Fibroblast of mammary gland (primary cell): ENCODE measurements around the gene NMT1.

ENCODE experiments used
- DNase-seq: peaks from one replicate; pipeline ENCODE4 v3.0.0-alpha.2; 2010; ENCODE audit warnings: low read depth
- H3K4me3 ChIP-seq: 2 replicates; pipeline ENCODE4 v1.5.1; 2011; ENCODE audit warnings: low read depth, mild to moderate bottlenecking, low read length, moderate library complexity; ENCODE audit not compliant: control insufficient read depth
- CTCF ChIP-seq: conservative IDR thresholded peaks from 2 replicates; pipeline ENCODE4 v1.5.1; 2011; ENCODE audit warnings: low read depth, low read length, inconsistent platforms; ENCODE audit not compliant: control insufficient read depth, insufficient read depth

Gene NMT1

GRCh38 chr17:45081047-45081703, 20.1 kb downstream of the NMT1 start:
- TF ChIP-seq CTCF, result no peak
- no peak for DNase-seq
- H3K4me3 ChIP-seq, result no peak overlapping the region

DNA sequence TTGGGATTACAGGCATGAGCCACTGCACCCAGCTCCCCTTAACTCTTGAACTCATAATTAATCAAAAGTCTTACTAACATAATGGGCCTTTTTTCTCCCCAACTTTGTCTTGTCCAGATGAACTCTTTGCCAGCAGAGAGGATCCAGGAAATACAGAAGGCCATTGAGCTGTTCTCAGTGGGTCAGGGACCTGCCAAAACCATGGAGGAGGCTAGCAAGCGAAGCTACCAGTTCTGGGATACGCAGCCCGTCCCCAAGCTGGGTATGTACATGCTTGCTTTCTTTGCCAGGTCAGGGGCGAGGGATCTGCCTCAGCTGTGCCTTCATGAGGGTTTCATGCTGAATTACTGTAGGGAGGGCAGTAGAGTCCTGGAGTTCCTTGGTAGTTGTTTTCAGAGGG, 25.3 kb downstream of the NMT1 start:
- no peak for TF ChIP-seq CTCF
- H3K4me3 ChIP-seq, result no peak overlapping the region
- DNase-seq, result no peak

- H3K4me3 ChIP-seq, result no peak overlapping the region
- DNase-seq, result no peak
- no peak for TF ChIP-seq CTCF
Observed at GRCh38 chr17:45086865-45087503, 25.9 kb downstream of the NMT1 start.

GRCh38 chr17:45087504-45087975, 26.4 kb downstream of the NMT1 start:
- no peak overlapping the region for H3K4me3 ChIP-seq
- no peak for TF ChIP-seq CTCF
- DNase-seq, result peak; percentile 28

GRCh38 chr17:45087978-45088377, 26.9 kb downstream of the NMT1 start:
- no peak for DNase-seq
- TF ChIP-seq CTCF, result no peak
- H3K4me3 ChIP-seq, result no peak overlapping the region

- TF ChIP-seq CTCF, result no peak
- H3K4me3 ChIP-seq, result no peak overlapping the region
- DNase-seq, result no peak
Observed at GRCh38 chr17:45088741-45089140, 27.6 kb downstream of the NMT1 start.
